Measurements from ENCODE around the gene MAEL.

GRCh38 chr1:167043752-167044488 is 54.8 kb downstream of the MAEL start:
- TF ChIP-seq CTCF (IDR thresholded peaks at IDR 0.05; ENCODE audit: low read depth, low read length): no peak
- no peak for TF ChIP-seq EZH2phosphoT487 (IDR thresholded peaks at IDR 0.05; ENCODE audit: low read depth)

Data from OCI-LY3 (cell line).